ENCODE measurements around the gene DGCR6L.
"Not testable (repeated sequence)": the region's sequence is repeated elsewhere in the genome, so short reads cannot be mapped to it uniquely, and the experiment has no call there.

- TF ChIP-seq YY1, TCF12, REST (IDR thresholded peaks at IDR 0.05; ENCODE audit: low read depth): not testable (repeated sequence)
- TF ChIP-seq RAD21 (IDR thresholded peaks at IDR 0.05; ENCODE audit: low read depth): peak; percentile 84
These were observed 34.2 kb downstream of the DGCR6L start for GRCh38 chr22:20285473-20286311.
